Hindlimb muscle (tissue), 1 donor: ENCODE measurements around the gene RRBP1. TPM values are rescaled to one million over a fixed set of nuclear protein-coding genes. Genes with fewer than 3 reads are reported as not detected.

Experiments used
- DNase-seq: peaks from one replicate; pipeline ENCODE4 v3.0.0-alpha.2; 2013
- polyA plus RNA-seq: library from polyadenylated mRNA; unstranded; fragments of 120-200 nt; gene quantifications from one replicate; pipeline ENCODE4 v1.2.1, GENCODE V29; 2013; ENCODE audit not compliant: insufficient read length

The RRBP1 gene, protein sequence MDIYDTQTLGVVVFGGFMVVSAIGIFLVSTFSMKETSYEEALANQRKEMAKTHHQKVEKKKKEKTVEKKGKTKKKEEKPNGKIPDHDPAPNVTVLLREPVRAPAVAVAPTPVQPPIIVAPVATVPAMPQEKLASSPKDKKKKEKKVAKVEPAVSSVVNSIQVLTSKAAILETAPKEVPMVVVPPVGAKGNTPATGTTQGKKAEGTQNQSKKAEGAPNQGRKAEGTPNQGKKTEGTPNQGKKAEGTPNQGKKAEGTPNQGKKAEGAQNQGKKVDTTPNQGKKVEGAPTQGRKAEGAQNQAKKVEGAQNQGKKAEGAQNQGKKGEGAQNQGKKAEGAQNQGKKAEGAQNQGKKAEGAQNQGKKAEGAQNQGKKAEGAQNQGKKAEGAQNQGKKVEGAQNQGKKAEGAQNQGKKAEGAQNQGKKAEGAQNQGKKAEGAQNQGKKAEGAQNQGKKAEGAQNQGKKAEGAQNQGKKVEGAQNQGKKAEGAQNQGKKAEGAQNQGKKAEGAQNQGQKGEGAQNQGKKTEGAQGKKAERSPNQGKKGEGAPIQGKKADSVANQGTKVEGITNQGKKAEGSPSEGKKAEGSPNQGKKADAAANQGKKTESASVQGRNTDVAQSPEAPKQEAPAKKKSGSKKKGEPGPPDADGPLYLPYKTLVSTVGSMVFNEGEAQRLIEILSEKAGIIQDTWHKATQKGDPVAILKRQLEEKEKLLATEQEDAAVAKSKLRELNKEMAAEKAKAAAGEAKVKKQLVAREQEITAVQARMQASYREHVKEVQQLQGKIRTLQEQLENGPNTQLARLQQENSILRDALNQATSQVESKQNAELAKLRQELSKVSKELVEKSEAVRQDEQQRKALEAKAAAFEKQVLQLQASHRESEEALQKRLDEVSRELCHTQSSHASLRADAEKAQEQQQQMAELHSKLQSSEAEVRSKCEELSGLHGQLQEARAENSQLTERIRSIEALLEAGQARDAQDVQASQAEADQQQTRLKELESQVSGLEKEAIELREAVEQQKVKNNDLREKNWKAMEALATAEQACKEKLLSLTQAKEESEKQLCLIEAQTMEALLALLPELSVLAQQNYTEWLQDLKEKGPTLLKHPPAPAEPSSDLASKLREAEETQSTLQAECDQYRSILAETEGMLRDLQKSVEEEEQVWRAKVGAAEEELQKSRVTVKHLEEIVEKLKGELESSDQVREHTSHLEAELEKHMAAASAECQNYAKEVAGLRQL (N-terminal part only)
- 109 TPM for polyA plus RNA-seq

DNA sequence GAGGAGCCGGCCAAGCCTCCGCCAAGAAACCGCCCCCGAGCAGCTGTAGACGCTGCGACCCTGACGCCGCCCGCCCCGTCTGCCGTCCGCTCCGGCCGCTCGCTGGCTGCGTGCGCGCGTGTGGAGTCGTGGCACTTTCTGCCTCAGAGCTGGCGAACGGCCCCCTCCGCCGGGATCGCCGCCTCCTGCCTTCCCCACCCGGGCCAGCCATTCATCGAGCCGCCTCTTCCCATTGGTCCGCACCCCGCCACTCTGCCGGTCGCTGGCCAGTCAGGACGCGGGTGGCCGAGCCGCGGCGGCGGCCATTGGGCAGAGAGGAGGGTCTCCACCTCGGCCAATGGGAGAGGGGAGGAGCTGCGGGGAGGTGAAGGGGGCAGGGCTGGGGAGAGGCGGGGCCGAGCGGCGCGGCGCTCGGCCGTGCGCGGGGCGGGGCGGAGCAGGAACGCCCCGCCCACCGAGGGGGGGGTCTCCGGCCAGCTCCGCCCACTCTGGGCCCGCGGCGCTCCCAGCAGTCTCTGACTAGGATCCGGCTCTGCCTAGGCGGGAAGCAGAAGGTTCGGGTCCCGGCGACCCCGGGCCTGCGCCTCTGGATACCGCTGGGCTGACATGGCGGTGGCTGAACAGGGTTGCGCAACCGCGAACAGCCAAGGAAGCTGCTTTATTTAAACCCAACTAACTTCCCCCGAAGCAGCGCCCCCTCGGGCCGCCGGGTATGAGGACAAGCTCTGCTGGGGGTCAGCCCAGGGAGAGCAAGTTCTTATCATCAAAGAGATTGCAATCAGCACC lies at the start of gene RRBP1:
TSS of gene RRBP1 (minus strand) at position 140 of the 786 bp plus-strand sequence. CDS start 21,735 bp downstream, outside the sequence.
- DNase-seq: peak; percentile 97

DNA sequence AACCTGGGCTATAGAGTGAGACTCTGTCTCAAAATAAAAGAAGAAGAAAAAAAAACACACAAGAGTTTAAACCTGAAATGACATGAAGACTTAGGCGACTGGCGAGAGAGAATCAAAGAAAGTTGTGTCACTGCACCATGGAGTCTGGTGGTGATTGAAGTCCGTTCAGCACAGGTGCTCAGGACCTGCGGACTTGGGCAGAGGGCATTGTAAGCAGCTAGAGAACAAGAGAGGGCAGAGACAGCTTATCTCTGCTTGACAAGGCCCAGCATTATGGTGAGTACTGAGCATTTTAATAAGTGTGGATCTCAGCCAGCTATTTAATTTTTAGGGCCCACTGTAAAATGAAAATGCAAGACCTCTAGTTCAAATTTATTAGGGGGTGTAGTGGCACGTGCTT lies 49.2 kb upstream of the RRBP1 start:
- DNase-seq: no peak

DNA sequence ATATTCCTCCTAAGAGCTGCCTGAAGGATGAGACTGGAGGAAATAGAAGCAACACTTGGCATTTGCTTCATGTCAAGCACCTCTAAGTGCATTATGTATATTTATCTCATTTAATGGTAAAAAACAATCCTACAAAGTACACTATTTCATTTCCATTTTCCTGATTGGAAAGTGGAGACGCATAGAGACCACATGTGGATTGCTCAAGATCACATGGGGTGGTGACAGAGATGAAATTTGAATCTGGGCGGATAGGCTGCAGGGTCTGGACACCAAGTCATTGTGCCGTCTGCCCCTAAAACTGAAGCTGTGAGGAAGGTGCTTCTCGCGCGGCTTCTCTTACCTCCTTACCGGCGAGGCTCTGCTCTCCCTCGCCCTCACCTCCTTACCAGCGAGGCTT lies 48.0 kb upstream of the RRBP1 start:
- DNase-seq: no peak

DNA sequence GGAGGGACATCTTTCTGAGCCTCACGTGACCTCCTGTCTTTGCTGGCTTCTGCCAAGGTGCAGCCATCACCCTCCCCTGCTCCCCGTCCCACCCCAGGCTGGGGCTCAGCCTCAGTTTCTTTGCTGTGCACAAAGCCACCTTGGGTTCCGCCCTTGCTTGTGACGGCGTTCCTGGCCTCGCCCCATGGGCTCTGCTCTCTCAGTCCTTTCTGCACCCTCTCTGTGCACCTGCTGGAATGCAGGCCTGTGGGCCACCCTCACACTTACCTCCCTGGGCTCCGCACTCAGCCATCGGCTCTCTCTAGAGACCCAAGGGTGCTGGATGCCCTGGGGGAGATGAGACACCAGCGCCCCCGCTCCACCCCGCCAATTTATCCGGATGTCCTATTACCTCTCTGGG lies 46.0 kb upstream of the RRBP1 start:
- no peak for DNase-seq

DNA sequence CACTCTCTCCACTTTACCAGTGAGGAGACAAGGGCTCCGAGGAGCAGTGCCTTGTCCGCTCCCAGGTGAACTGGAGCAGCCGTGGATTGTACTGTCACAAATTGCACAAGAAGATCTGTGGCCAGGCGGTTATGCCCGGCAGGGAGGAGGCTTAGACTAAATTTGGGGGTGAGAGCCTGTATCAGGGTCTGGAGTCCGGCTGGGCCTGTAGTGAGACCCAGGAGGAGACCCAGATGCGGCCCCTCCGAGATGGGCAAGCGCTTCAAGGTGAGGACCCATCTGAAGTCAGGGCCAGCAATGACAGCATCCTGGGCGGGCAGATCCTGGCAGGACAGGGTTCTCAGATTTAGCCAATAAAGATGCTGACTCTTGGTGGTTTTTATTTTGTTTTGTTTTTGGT lies 45.3 kb upstream of the RRBP1 start:
- no peak for DNase-seq

DNA sequence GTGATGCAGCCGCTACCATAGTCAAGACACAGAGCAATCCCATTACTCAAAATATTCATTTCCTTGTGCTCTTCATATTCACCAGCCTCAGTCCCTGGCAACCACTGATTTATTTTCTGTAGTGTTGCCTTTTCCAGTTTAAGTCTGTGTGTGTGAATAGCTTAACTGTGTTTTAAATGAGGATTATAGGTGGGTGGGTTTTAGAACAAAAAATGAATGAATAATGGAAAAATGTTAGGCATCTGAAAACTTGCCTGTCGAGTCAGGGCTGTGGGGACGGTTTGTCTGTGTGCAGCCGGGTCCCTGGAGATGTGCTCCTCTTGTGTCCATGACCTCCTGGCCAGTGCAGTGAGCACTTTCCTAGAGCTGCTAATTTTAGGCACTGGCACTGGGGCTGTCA lies 44.9 kb upstream of the RRBP1 start:
- no peak for DNase-seq

DNA sequence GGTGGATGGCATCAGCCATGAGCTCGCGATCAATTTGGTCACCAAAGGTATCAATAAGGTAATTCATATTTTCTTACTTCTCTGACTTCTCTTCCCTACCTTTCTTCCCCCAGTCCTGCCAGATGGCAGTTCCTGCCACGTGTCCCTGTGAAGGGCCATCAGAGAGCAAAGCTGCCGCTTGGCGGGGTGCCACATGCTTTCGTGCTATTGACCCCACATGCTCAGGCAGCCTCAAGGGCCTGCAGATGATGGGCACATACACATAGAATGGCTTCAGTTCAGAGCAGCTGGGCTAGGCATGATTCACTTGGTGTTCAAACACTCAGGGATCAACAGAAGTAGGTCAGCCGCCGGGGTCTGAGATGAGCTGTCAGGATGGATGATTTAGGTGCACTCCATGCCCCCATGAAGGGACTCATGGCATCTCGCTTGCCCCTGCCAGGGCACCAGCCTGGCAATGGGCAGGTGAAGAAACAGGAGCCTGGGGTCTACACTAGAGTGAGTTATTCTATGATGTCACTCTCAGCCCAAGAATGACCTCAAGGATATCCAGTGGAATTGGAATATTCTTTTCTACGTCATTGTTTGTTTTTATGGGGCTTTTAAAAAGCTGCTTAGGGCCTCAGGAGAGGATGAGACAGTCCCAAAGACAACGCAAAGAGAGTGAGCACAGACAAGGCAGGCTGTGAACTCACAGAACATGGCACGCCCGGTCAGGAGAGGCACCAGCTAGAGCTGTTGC lies 43.2 kb upstream of the RRBP1 start:
- no peak for DNase-seq

DNA sequence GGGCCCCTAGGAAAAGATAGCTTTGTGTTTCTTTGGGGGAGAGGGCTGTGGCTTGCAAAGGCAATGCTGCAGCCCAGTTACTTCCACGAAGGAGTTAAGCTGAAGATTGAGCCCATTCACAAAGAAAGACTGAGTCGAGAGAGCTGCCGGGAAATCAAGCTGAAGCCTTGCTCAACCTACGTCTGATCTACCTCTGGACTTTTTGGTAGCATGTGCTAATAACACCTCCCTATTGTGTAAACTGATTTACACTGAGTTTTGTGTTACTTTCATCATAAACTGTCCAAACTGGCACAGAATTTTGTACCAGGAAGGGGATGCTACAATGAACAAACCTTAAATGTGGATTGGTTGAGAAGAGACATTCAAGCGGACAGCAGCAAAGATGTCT lies 41.3 kb upstream of the RRBP1 start:
- no peak for DNase-seq

DNA sequence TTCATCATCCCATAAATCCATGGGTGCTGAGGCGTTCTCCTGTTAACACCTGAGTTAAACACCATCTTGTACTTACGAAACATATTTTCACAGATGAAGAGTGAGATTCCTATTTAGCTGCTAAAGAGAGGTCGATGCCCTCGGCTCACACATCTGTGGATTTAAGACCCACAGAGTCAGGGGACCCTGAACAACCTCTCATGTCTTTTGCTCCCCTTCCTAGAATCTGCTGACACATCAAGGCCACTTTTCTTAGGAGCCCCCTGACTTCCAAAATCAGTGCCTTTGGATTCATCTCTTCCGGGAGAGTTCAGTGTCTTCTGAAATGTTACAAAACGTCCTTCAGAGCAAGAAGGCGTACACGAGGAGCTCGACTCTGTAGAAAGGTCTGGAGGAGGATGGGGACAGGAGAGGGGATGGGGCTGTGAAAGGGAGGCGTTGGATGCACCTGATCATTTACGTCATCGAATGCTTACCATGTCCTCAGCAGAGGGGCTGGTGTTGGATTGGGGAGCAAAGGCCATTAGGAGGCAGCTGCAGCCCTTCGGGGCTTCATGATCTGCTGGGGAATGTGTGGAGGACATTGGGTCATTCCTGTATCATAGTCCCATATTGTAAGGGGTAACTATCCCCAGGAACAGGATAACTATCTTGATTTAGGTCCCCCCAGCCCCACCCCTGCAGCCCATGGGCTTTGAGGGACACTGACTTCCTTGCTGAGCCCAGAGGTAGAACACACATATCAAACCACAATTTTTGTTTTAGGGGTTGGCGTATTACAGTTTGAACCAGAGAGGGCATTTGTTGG lies 40.7 kb upstream of the RRBP1 start:
- DNase-seq: no peak

DNA sequence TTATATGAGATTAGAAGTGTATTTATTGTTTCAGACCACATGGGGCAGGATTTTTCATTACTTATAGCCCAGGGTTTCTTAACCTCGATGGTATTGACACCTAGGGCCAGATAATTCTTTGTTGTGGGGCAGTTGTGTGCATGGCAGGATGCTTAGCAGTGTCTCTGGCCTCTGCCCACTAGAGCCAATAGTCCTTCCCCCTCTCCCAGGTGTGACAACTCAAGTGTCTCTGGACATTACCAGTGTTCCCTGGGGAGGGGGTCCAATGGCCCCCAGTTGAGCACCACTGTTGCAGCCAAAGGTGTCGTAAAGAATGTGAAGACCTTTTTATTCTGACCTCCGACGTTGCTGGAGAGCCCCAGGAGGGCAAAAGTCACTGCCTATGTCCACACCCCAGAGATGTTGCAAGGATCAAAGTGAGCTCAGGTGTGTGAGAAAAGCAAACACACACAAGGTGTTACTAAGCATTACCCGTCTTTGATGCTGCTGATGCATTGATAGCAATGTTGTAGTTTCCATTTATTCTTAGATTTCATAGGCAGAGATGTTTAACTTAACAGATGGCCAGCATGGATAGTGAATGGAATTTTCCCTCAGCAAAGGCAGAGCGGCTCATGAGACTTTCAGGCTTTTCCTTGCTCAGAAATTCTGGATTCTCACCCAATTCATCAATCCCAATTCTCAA lies 39.9 kb upstream of the RRBP1 start:
- DNase-seq: no peak

DNA sequence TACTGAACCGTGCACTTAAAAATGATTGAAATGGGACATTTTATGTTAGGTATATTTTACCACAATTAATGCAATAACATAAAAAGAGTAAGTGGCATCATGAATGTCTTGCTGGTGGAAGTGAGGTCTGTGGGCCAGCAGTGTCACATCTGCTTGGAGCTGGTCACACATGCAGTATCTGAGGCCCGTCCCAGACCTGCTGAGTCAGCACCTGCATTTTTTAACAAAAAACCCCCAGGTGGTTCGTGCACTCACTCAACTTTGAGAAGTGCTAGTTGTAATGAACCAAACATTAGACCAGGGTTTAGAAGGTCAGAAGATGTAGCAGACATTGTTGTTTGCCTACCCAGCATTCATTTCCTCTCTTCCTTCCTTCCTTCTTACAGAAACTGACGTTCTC lies 38.7 kb upstream of the RRBP1 start:
- no peak for DNase-seq

DNA sequence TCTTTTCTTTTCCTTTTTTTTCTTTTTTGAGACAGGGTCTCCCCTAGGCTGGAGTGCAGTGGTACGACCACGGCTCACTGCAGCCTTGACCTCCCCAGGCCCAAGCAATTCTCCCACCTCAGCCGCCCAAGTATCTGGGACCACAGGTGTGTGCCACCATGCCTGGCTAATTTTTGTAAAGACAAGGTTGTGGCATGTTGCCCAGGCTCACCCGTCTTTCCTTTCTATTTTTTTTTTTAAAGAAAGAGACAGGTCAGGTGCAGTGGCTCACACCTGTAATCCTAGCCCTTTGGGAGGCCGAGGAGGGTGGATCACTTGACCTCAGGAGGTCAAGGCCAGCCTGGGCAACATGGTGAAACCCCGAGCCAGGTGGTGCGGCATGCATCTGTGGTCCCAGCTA lies 34.3 kb upstream of the RRBP1 start:
- no peak for DNase-seq

DNA sequence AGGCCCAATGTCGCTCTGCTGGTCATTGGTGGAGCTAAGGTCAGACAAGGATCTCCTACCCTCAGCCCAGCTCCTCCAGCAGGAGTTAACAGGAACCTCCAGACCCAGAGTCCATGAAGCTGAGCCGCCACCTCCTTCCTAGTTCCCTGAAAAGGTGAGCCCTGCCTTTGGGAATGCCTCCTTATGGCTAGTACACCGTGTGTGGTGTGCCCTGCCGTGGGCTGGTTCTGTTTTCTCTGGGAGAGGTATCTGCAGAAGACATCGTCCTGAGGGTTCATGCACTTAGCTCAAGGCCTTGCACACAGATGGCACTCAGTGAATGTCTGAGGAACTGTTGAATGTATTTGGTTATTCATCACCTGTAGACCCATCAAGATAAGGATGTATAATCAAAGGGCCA lies 33.0 kb upstream of the RRBP1 start:
- DNase-seq: no peak

DNA sequence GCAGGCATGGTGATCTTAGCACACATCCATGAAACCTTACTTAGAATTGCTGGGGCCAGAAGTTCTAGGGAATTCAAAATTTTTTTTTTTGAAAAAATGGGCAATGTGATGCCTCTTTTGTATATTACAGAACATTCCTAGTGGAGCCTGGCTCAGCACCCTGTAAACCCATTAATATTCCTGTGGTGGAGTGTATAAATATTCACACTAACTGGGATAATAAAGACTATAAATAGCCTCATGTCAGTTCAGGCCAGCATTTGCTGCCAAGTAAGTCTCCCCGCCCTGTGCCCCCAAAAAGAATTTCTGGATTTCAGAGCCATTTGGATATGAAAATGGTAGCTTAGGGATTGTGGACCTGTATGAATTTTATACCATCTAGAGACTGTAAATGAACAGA lies 32.6 kb upstream of the RRBP1 start:
- DNase-seq: no peak

DNA sequence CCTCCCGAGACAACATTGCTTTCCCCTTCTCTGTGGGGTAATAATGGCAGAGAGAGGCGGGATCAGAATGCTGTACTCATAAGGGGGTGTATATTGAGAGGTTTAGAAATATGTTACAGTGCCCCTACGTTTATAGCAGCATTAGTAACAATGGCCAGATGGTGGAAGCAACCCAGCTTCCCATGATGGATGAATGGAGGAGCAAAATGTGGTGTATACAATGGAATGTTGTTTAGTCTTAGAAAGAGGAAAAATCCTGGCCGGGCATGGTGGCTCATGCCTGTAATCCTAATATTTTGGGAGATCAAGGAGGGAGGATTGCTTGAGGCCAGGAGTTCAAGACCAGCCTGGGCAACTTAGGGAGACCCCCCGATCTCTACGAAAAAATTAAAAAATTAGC lies 30.7 kb upstream of the RRBP1 start:
- no peak for DNase-seq

DNA sequence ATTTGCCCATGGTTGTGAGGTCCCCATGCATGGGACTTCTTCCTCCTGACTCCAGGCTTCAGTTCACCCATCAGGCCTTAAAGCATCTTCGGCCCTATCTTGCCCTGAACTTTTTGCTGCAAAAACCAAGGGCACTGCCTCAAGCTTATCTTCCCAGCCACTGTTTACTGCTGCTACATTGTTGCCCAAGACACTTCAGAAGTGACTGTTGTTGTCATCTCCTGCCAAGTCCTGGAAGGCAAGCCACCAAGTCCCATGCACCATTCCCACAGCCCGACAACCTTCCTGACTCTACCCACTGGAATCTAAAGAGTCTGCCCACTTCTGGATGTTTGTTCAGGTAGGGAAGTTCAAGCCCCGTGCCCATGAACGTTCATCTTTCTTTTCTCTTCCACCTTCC lies 30.2 kb upstream of the RRBP1 start:
- DNase-seq: no peak

DNA sequence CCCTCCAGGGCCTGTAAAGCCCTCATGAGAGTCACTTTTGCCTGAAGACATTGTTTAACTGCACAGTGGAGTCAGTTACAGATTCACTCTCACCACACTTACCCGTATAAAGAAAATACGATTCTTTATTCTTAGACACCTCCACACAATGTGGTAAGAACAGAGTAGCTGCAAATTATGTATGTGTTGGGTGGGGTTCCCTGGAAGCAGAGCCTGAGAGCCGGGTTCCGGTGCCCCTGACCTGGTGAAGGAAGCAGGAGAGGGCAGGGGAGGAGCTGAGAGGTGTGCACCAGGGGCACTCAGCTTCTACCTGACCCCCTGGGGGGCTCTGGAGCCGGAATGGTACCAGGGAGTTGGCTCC lies 29.2 kb upstream of the RRBP1 start:
- no peak for DNase-seq

DNA sequence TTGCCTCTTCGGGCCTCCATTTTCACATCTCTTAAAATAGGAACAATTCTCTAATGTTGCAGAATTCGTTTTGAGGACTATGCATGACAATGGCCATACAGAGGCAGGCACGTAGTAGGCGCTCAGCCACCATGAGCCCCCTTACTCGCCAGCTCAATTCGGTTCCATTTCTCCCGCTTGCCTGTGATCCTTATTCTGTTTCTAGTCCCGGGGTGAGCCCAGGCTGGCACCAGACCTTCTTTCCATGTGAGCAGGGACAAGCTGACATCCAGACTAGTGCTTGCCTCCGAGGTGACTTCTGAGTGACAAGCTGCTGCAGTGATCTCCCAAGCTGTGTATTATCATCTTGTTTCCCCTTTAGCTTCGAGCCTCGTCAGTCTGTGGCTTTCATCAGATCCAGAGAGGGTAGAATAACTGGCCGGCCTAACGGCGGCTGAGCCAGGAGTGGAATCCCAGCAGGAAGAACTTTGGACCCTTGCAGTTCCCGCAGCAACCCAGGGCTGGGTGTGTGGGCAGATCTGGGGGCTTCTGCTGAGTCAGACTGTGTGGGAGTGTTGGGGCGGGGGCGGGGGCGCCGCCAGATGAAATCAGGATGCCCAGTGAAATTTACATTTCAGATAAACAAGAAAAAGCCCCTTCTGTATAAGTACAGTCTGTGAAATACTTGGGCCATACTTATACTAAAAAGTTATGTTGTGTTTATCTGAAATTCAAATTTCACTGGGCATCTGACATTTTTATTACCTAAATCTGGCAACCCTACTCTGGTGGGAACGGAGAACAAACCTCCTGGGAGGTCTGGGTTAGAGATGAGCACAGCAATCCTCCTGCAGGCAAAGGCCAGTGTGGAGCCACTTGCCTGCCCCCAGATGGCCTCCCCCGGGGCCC lies 28.6 kb upstream of the RRBP1 start:
- no peak for DNase-seq
